HL-60 (cell line): ENCODE measurements around the gene UGT2A2.

Experiments used
- CTCF ChIP-seq: IDR thresholded peaks from one replicate; pipeline ENCODE4 v1.5.1; 2011; ENCODE audit warnings: low read length, control low read depth, inconsistent platforms; ENCODE audit not compliant: insufficient read depth
- POLR2AphosphoS5 ChIP-seq: IDR thresholded peaks from 2 replicates; pipeline ENCODE4 v1.6.1; 2012; ENCODE audit warnings: low read depth

DNA sequence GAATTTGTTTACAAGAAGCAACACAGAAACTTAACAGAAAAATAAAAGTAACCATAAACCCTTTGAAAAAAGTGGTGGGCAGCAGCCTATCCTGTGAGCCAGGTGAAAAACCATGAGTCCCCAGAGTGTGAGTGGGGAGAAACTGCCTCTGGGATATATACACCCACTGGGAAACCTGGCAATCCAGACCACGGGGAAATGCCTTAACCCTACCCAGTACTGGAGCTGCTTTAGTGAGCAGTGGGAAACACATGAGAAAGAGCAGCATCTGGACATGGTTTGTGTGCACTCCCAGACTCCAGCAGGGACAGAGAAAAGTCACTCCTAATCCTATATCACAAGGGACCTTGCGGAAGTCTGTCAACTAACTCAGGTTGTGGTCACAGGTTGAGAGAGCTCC lies 39.4 kb downstream of the UGT2A2 start:
- TF ChIP-seq CTCF (no peak), POLR2AphosphoS5 (no peak)
